Measurements from ENCODE around the gene LOXHD1.

- TF ChIP-seq CTCF (IDR thresholded peaks at IDR 0.05) (no peak), POLR2AphosphoS5 (IDR thresholded peaks at IDR 0.05) (no peak), POLR2A (IDR thresholded peaks at IDR 0.05) (no peak)
These were observed 223.7 kb downstream of the LOXHD1 start for GRCh38 chr18:46433121-46433826.
